ENCODE data around the gene ZBP1. TPM values are rescaled to one million over a fixed set of nuclear protein-coding genes. Genes with fewer than 3 reads are reported as not detected.

The ZBP1 gene
- total RNA-seq, 3 donors from 2014 or later (not counting 1 experiment from before 2014, with no cell fraction given), result 95.4 to 99.7 (median 97.8) TPM

DNA sequence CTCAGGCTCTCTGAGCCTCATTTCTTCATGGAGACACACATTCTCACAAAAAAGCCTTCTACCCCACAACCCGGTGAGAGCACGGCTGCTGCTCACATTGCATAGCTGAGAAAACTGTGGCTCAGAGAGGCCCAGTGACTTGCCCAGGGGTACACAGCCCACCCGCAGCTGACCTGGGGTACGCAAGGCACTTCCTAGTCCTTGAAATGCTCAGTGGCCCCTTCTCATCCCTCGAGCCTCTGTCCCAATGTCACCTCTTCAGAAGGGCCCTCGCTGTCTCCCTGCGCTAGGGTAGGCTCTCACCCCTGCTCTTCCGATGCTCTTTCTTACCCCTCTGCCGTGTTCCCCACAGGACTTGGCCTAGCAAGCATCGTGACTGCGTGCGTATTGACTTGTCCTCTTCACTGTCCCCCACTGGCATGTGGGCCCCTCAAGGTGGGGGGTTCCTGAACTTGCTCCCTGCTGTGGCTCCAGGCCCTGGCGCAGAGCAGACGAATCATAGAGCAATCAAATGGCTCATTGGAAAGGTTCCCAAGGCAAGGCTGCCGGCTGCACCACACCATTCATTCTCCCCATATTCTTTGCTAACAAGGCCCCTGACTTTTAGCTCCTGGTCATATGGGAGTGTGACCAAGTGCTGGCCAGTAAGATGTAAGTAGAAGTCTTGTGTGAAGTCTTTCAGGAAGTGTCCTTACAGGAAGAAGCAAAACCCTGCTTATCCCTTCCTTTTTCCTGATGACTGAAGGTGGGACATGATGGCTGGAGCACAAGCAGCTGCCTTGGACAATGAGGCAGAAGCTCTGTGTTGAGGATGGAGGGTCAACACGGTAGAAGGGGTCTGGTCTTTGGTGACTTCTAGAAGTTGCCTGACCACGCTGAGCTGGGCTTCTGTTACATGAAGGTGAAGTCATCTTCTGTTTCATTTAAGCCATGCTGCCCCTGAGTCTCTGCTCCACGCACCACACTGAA lies 36.7 kb downstream of the ZBP1 start:
- no peak overlapping the region for H3K4me3 Mint-ChIP-seq
- TF ChIP-seq, protein P1, sequence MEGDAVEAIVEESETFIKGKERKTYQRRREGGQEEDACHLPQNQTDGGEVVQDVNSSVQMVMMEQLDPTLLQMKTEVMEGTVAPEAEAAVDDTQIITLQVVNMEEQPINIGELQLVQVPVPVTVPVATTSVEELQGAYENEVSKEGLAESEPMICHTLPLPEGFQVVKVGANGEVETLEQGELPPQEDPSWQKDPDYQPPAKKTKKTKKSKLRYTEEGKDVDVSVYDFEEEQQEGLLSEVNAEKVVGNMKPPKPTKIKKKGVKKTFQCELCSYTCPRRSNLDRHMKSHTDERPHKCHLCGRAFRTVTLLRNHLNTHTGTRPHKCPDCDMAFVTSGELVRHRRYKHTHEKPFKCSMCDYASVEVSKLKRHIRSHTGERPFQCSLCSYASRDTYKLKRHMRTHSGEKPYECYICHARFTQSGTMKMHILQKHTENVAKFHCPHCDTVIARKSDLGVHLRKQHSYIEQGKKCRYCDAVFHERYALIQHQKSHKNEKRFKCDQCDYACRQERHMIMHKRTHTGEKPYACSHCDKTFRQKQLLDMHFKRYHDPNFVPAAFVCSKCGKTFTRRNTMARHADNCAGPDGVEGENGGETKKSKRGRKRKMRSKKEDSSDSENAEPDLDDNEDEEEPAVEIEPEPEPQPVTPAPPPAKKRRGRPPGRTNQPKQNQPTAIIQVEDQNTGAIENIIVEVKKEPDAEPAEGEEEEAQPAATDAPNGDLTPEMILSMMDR (IDR thresholded peaks at IDR 0.05), result no peak
- no peaks in the 10 kb centered on the region for H3K36me3 Mint-ChIP-seq
- no peak overlapping the region for H3K4me3 ChIP-seq (ENCODE audit: low read length)
- no peaks in the 10 kb centered on the region for H3K4me1 ChIP-seq (ENCODE audit: control insufficient read depth, insufficient read depth, low read length)
- H3K27me3 ChIP-seq (ENCODE audit: control insufficient read depth, insufficient read depth, low read length), result peaks cover 4% of the 10 kb centered on the region
- no peaks in the 10 kb centered on the region for H3K9me3 Mint-ChIP-seq
- peaks cover 45 to 66% of the 10 kb centered on the region in 2 donors for H3K27me3 Mint-ChIP-seq (ENCODE audit: low read depth in 2 of 2)
- intact Hi-C loops (cut with micrococcal nuclease), result no loop called here
- no peaks in the 10 kb centered on the region for H3K9me3 ChIP-seq (ENCODE audit: control insufficient read depth, insufficient read depth, low read length)
- DNase-seq, result no peak
- no peak overlapping the region for H3K27ac ChIP-seq (ENCODE audit: low read length)
- H3K27ac Mint-ChIP-seq, result no peak overlapping the region
- no peaks in the 10 kb centered on the region for H3K4me1 Mint-ChIP-seq
- 84% methylated on average over 18 of the region's 18 CpGs for WGBS (ENCODE audit: insufficient coverage)
- ATAC-seq, result no peak
- no peaks in the 10 kb centered on the region for H3K36me3 ChIP-seq (ENCODE audit: control insufficient read depth, insufficient read depth, low read length)

DNA sequence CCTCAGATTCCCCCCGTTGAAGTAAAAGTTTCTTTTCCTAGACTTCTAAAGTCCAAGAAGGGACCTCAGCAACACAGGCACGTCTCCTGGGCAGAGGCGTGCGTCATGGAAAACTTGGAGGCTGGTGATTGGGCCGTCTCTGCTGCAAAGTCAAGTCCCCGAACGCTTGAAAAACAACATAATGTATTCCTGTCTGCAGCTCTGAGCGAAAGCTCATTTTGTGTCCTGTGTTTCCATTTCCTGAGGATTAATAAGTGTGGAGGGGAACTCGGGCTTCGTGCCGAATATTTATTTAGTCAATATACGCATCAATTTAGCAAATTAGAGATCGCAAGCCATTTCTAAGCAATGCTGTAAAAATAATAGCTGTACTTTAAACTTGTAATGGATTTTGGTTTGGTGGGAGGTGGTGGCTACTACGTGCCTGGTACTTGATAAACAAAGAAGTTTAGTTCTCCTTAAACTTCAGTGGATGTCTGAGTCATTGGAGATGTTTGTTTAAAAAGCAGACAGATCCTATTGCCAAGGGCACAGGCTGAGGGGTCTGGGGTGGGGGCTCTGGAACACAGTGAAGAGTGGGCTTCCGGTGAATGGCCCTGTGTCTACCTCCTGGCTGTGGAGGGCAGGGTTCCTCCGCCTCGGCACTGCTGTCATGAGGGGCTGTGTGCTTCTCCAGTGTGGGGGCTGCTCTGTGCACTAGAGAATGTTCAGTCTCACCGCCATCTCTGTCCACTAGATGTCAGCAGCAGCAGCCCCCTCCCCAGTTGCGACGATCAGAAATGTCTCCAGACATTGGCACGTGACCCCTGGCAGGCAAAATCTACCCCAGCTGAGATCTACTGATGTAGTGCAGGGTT lies 37.6 kb downstream of the ZBP1 start:
- 55% methylated on average over 21 of the region's 21 CpGs for WGBS (ENCODE audit: insufficient coverage)
- Mint-ChIP-seq H3K9me3 (no peaks in the 10 kb centered on the region), H3K27ac (no peak overlapping the region), H3K36me3 (no peaks in the 10 kb centered on the region), H3K4me3 (no peak overlapping the region), H3K4me1 (no peaks in the 10 kb centered on the region), H3K27me3 (ENCODE audit: low read depth in 2 of 2) (peaks cover 46 to 66% of the 10 kb centered on the region in 2 donors)
- H3K27ac ChIP-seq (ENCODE audit: low read length), result no peak overlapping the region
- DNase-seq (no peak), ATAC-seq (no peak)
- H3K36me3 ChIP-seq (ENCODE audit: control insufficient read depth, insufficient read depth, low read length), result no peaks in the 10 kb centered on the region
- H3K9me3 ChIP-seq (ENCODE audit: control insufficient read depth, insufficient read depth, low read length), result no peaks in the 10 kb centered on the region
- TF ChIP-seq, protein P1 (IDR thresholded peaks at IDR 0.05), result no peak
- H3K4me1 ChIP-seq (ENCODE audit: control insufficient read depth, insufficient read depth, low read length), result no peaks in the 10 kb centered on the region
- no peak overlapping the region for H3K4me3 ChIP-seq (ENCODE audit: low read length)
- peaks cover 4% of the 10 kb centered on the region for H3K27me3 ChIP-seq (ENCODE audit: control insufficient read depth, insufficient read depth, low read length)
- intact Hi-C loops (cut with micrococcal nuclease), result no loop called here

DNA sequence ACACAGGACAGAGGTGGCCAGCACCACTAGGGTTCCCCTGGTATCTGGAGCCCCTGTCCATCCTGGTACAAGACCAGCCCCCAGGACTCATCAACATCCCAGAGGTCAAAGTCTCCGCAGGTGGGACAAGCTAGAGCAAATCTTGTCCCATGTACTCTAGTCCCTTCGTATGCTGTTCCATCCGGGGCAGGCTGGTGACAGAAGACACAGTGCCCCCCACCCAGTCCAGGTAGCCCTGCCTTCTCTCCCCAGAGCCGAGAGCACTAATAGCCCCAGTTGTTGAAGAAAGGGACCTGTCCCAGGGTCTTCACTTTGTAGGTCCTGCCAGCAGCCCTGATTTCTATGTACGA lies 38.2 kb downstream of the ZBP1 start:
- no peaks in the 10 kb centered on the region for H3K9me3 Mint-ChIP-seq
- WGBS (ENCODE audit: insufficient coverage), result 80% methylated on average over 5 of the region's 5 CpGs

More for the DNA sequence above, 38.2 kb downstream of the ZBP1 start:
- no peak overlapping the region for H3K4me3 ChIP-seq (ENCODE audit: low read length)
- H3K27me3 ChIP-seq (ENCODE audit: control insufficient read depth, insufficient read depth, low read length), result peaks cover 4% of the 10 kb centered on the region
- H3K36me3 ChIP-seq (ENCODE audit: control insufficient read depth, insufficient read depth, low read length), result no peaks in the 10 kb centered on the region
- Mint-ChIP-seq H3K4me3 (no peak overlapping the region), H3K36me3 (no peaks in the 10 kb centered on the region), H3K27ac (no peak overlapping the region), H3K4me1 (no peaks in the 10 kb centered on the region), H3K27me3 (ENCODE audit: low read depth in 2 of 2) (peaks cover 44 to 61% of the 10 kb centered on the region in 2 donors)
- DNase-seq (no peak), ATAC-seq (no peak)
- intact Hi-C loops (cut with micrococcal nuclease), result no loop called here
- no peaks in the 10 kb centered on the region for H3K9me3 ChIP-seq (ENCODE audit: control insufficient read depth, insufficient read depth, low read length)
- no peaks in the 10 kb centered on the region for H3K4me1 ChIP-seq (ENCODE audit: control insufficient read depth, insufficient read depth, low read length)
- H3K27ac ChIP-seq (ENCODE audit: low read length), result no peak overlapping the region
- TF ChIP-seq, protein P1 (IDR thresholded peaks at IDR 0.05), result no peak
